Activated CD8-positive, alpha-beta memory T cell treated with anti-CD3 and anti-CD28 coated beads, Interleukin-2, amount 50 U/mL, for 24 hours (primary cell): ENCODE measurements around the gene ZXDC.

ENCODE experiments used
- DNase-seq: peaks from one replicate; pipeline ENCODE4 v3.0.0-alpha.2; 2020; ENCODE audit errors: extremely low read depth

The ZXDC gene

DNA sequence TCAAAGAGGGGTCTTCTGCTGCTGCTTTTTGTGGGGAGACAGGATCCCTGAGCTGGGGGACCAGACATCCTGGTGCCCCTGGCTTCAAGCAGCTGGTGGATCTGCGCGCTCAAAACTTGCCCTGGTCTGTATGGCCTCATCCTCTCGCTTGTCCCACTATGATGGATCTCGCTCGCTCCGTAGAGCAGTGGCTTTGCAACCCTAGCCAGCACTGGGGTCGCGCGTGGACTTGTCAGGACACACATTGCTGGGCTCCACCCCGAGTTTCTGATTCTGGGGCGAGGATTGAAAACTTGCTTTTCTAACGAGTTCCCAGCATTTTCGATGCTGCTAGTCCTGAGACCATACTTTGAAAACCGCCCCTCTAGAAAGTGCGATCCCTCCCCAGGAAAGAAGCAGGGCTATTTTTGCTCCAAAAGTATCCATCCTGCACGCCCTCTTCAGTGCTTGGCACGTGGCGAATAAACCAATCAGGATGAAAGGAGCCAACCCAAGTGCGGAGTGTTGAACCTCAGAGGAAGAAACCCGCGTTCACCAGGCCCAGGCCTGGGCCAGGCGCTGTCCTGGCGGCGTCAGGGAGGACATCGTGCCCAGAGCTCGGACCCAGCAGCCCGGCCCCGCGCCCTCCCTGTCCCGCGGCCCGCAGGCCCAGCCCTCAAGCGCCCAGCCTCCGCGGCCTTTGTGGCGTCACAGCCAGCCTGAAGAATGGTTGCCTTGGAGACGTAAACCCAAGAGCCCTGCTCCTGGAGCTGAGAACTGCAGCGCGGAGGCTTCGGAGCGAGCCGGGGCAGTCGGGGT, 81.3 kb downstream of the ZXDC start, which contains the start of gene CFAP100:
Gene CFAP100 (plus strand): TSS at position 731 of the 798 bp plus-strand sequence. CDS start 1,092 bp downstream, outside the sequence.
- no peak for DNase-seq

DNA sequence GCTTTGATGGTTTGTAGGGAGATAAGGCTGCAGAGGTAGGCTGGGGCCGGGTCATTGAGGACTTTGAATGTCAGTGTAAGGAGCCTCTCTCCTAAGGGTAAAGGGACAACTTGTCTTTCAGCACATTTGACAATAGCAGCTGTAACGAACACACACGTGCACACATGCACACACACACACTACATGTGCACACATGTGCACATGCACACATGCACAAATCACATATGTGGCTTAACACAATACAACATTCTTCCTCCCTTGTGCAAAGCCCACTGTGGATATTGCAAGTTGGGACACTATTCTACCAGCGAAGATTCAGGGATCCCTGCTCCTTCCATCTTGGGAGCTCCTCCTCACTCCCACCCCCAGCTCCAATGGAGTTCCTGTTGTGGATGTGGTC, 82.1 kb downstream of the ZXDC start:
- DNase-seq: no peak

DNA sequence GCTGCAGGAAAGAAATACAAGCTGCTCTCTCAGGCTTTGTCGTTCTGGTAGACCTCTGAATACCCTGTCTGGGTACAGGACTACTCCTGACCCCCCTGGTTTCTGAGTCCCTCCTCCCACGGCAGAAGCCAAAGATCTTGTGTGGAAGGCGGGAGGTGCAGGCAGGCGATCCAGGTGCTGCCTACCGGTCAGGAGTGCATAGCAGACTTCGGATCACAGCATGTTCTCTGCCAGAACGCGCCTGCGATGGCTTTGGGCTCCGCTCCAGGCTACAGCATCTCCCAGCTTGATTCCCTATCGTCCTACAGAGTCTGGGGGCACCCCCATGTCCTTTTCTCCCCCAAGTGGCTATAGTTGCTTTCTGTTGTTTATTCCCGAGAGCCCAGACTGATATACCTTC, 83.4 kb downstream of the ZXDC start:
- no peak for DNase-seq

DNA sequence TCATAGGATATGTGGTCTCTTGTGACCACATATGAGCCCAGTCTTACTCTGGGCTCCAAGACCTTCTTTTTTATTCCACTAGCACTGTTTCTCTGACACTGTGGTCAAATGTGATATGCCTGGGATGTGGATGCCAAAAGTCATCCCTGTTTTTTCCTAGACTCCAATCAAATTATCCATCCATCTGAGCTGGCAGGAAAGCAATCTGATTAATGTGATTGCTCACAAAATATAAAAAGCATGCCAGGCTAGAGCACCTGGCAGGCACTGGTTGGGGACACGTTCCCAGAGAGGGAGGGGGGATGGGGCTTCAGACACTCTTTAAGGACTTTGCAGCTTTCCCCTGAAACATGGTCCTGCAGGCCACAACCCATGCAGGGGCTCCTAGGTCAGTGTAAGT, 84.1 kb downstream of the ZXDC start:
- no peak for DNase-seq

DNA sequence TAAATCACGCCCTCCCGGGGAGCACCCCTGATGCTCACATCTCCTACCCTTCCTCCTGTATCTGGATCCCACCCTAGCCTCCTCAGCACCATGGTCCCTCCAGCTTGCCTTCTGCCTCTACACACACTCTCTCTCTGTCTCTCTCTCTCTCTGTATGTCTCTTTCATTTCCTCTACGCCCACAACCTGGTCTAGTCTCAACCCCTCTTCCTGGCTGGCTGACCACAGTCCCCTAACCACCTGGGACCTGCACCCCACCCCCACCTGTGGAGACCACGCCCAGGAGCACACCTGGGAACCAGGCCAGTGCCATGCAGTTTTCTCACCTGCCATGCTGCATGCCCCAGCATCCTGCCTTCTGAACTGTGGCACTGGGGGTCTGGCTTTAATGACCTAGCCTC, 84.9 kb downstream of the ZXDC start:
- no peak for DNase-seq

DNA sequence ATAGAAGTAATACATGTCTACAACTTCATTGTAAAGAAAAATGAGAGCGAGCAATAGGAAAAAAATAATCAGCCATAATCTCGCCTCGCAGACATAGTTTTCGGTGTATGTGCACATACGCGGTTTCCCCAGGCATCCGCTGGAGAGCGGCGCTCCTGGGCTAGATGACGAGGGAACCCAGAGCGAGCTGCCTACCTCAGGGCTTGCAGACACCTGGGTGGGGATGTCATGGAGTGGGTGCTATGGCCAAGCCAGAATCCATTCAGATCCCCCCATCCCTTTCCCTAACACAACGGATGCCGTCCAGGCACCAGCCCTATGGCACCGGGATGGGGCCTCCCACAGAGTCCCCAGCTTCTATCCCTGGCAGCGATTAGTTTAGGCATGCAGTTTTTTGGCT, 85.5 kb downstream of the ZXDC start:
- no peak for DNase-seq

DNA sequence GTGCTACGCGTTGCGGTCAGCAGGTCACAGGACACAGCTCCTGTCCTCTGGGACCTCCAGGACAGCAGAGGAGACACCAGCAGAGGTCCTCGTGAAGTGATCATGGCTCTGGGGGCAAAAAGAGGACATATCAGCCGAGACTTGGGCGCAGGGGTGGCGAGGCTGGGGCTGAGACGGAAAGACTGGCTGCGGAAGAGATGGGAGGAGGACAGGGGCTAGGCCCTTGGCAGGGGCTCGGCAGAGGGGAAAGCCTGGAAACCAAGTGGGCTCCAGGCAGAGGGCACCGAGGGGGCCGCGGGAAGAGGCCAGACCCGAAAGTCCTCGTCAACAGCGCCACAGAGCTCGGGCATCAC, 85.9 kb downstream of the ZXDC start:
- DNase-seq: no peak

DNA sequence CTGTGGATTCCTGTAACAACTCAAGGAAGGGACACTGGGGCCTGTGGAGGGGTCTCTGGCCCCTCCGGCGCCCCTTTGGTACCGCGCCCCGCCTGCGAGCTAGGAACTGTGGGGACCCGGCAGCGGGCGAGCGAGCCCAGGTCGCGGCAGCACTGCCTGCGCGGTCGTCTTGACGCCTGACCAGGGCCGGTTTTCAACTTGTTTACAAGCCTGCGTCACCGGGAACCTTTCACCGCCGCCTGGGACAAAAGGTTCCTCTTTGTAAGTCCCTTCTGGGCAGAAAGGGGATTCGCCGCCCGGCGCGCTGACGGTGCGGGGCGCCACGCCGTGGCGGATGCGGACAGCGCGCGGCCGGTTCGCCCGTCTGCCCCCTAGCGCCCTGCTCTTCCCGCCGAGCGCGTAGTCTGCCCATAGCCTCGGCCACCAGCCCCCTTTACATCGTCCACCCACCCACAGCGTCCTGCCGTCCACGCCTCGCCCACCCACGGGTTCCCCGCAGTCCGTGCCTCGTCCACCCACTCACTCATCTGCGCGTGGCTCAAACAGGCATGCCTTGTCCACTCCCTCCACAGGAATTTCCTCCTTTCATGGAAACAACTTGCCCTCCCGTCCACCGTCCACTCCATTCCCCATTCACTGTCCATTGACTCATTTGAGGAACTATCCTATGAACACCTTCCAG, 86.4 kb downstream of the ZXDC start:
- no peak for DNase-seq
